Thyroid gland (tissue), 4 donors: ENCODE measurements around the gene POPDC2. TPM values are rescaled to one million over a fixed set of nuclear protein-coding genes. Genes with fewer than 3 reads are reported as not detected.

ENCODE experiments used
- DNase-seq, 2 donors: peaks; one replicate each; pipeline ENCODE4 v3.0.0-alpha.2; 2019
- H3K27ac ChIP-seq, 3 donors: fragments of 200-600 bp; sonication (generic); 1 replicate in 2 of 3; 2 replicates in 1 of 3; pipeline ENCODE4 v1.5.1; 2016 to 2019; ENCODE audit warnings: mild to moderate bottlenecking in 1 of 3, moderate library complexity in 1 of 3
- H3K27me3 ChIP-seq: fragments of 200-600 bp; sonication (generic); one replicate; pipeline ENCODE4 v1.5.1; 2019
- H3K36me3 ChIP-seq, 2 donors: fragments of 200-600 bp; sonication (generic); one replicate each; pipeline ENCODE4 v1.5.1; 2016 to 2019
- H3K4me1 ChIP-seq, 2 donors: fragments of 200-600 bp; sonication (generic); one replicate each; pipeline ENCODE4 v1.5.1; 2017 to 2019
- H3K4me3 ChIP-seq, 3 donors: fragments of 200-600 bp; sonication (generic); replicated peaks in 1 of 3; 1 replicate in 2 of 3; 2 replicates in 1 of 3; pipeline ENCODE4 v1.5.1; 2016; ENCODE audit warnings: mild to moderate bottlenecking in 1 of 3
- H3K9me3 ChIP-seq: fragments of 200-600 bp; sonication (generic); one replicate; pipeline ENCODE4 v1.5.1; 2017
- CTCF ChIP-seq, 6 experiments: fragments of 200-600 bp in 3 of 6; fragments of 450-650 bp in 3 of 6; sonication (generic) in 3 of 6; IDR thresholded peaks; one replicate each; pipeline ENCODE4 v1.5.1; 2016 to 2019; ENCODE audit warnings: antibody characterized with exemption in 6 of 6, mild to moderate bottlenecking in 2 of 6, inconsistent platforms in 1 of 6, moderate library complexity in 1 of 6
- POLR2A ChIP-seq, 2 donors: fragments of 450-650 bp; IDR thresholded peaks; one replicate each; pipeline ENCODE4 v1.6.1; 2017; ENCODE audit warnings: antibody characterized with exemption in 2 of 2, mild to moderate bottlenecking in 2 of 2, moderate library complexity in 1 of 2
- WGBS, 2 donors: methylation state at CpG; one replicate each; pipeline ENCODE4 v1.1.5; 2017; 5-methylcytosine and 5-hydroxymethylcytosine counted together
- intact Hi-C: fragments of 100-400 bp; cut with DNase I; formaldehyde crosslinking; loops from one replicate; pipeline ENCODE4 v1.15.1; 2023
- total RNA-seq, 4 donors: library from RNA; depleted of rRNA; stranded (reverse); fragments of >200 nt; gene quantifications; one replicate each; pipeline ENCODE4 v1.2.3, GENCODE V29; 2016

POPDC2 gene
- total RNA-seq, result 1 to 10 TPM; 1.9 to 5.4 (median 4.6) TPM

- TF ChIP-seq CTCF (IDR thresholded peaks at IDR 0.05), result no peak
- no peak within 1 kb of the TSS for H3K4me3 ChIP-seq
- H3K36me3 ChIP-seq, result no peaks in the 10 kb centered on the region
- no peak within 1 kb of the TSS for H3K27ac ChIP-seq
- 71 to 77% methylated on average over 9 of the region's 9 CpGs for WGBS, 2 donors
- H3K27me3 ChIP-seq, result no peaks in the 10 kb centered on the region
- no peak for DNase-seq
- H3K4me1 ChIP-seq, result peaks cover 0 to 5% of the 10 kb centered on the region in 2 donors
- no peaks in the 10 kb centered on the region for H3K9me3 ChIP-seq
- intact Hi-C loops, result no loop called here
These were observed at the start of gene POPDC2 for GRCh38 chr3:119660474-119661440. POPDC2 (minus strand) TSS chr3:119660589; CDS start chr3:119660423, 166 bp downstream.

- TF ChIP-seq POLR2A (IDR thresholded peaks at IDR 0.05) (no peak), CTCF (IDR thresholded peaks at IDR 0.05) (no peak)
- Histone ChIP-seq H3K9me3 (no peaks in the 10 kb centered on the region), H3K36me3 (no peaks in the 10 kb centered on the region), H3K4me3 (peak overlapping the region in 1 of 3 donors; percentile 73), H3K27ac (peak overlapping the region in 1 of 3 donors; percentile 52), H3K4me1 (peaks cover 9 to 20% of the 10 kb centered on the region in 2 donors), H3K27me3 (no peaks in the 10 kb centered on the region)
- 61 to 75% methylated on average over 8 of the region's 8 CpGs for WGBS, 2 donors
- intact Hi-C loops, result no loop called here
- no peak for DNase-seq
These were observed 43.6 kb upstream of the POPDC2 start for GRCh38 chr3:119703820-119704531.

- intact Hi-C loops, result no loop called here
- no peak for TF ChIP-seq CTCF (IDR thresholded peaks at IDR 0.05)
- TF ChIP-seq POLR2A (IDR thresholded peaks at IDR 0.05), result peak in 1 of 2 donors; percentile 80
- H3K36me3 ChIP-seq, result no peaks in the 10 kb centered on the region
- peak; percentile 98 for DNase-seq
- H3K4me3 ChIP-seq, result peak within 1 kb of the TSS; percentile 54 to 73 (median 72)
- peaks cover 9 to 20% of the 10 kb centered on the region in 2 donors for H3K4me1 ChIP-seq
- H3K27me3 ChIP-seq, result no peaks in the 10 kb centered on the region
- 6 to 8% methylated on average over 27 to 48 of the region's 59 CpGs for WGBS, 2 donors
- no peaks in the 10 kb centered on the region for H3K9me3 ChIP-seq
- H3K27ac ChIP-seq, result peak within 1 kb of the TSS in 2 of 3 donors; percentile 52 to 57
These were observed 42.4 kb upstream of the POPDC2 start, which contains the start of gene CFAP91 for GRCh38 chr3:119702530-119703527. CFAP91 (plus strand) TSS chr3:119703022; CDS start chr3:119703099, 77 bp downstream.

- WGBS, 2 donors, result 89 to 91% methylated on average over 22 of the region's 22 CpGs
- Histone ChIP-seq H3K36me3 (no peaks in the 10 kb centered on the region), H3K4me3 (no peak overlapping the region), H3K27ac (no peak overlapping the region), H3K9me3 (no peaks in the 10 kb centered on the region), H3K27me3 (no peaks in the 10 kb centered on the region), H3K4me1 (peaks cover 4 to 13% of the 10 kb centered on the region in 2 donors)
- intact Hi-C loops, result no loop called here
- no peak for DNase-seq
- TF ChIP-seq POLR2A (IDR thresholded peaks at IDR 0.05) (no peak), CTCF (IDR thresholded peaks at IDR 0.05) (no peak)
These were observed 40.7 kb upstream of the POPDC2 start for GRCh38 chr3:119700920-119701734.
